HG03571 (cell line): Measurements from ENCODE around the gene COX7A2L.
"Not testable (repeated sequence)": the region's sequence is repeated elsewhere in the genome, so short reads cannot be mapped to it uniquely, and the experiment has no call there.

Source experiments
- ATAC-seq: cut with Tn5 transposase; IDR thresholded peaks from one replicate; pipeline ENCODE4 v1.9.1; 2021; ENCODE audit not compliant: unreplicated experiment

COX7A2L gene

GRCh38 chr2:42340045-42340937 is 20.7 kb downstream of the COX7A2L start:
- no peak for ATAC-seq

GRCh38 chr2:42339191-42339912 is 21.7 kb downstream of the COX7A2L start:
- no peak for ATAC-seq

GRCh38 chr2:42338567-42339190 is 22.3 kb downstream of the COX7A2L start:
- ATAC-seq = no peak

- ATAC-seq = no peak
Measured at GRCh38 chr2:42337846-42338566, 23.0 kb downstream of the COX7A2L start.

- ATAC-seq = no peak
Measured at GRCh38 chr2:42337356-42337820, 23.6 kb downstream of the COX7A2L start.

- ATAC-seq = no peak
Measured at GRCh38 chr2:42336361-42336965, 24.6 kb downstream of the COX7A2L start.

GRCh38 chr2:42335514-42336104 is 25.4 kb downstream of the COX7A2L start:
- no peak for ATAC-seq

- not testable (repeated sequence) for ATAC-seq
Measured at GRCh38 chr2:42334865-42335264, 26.2 kb downstream of the COX7A2L start.

GRCh38 chr2:42334220-42334619 is 26.8 kb downstream of the COX7A2L start:
- no peak for ATAC-seq

- ATAC-seq = no peak
Measured at GRCh38 chr2:42333579-42333978, 27.4 kb downstream of the COX7A2L start.

- no peak for ATAC-seq
Measured at GRCh38 chr2:42332575-42332974, 28.4 kb downstream of the COX7A2L start.

- no peak for ATAC-seq
Measured at GRCh38 chr2:42331569-42332284, 29.3 kb downstream of the COX7A2L start.

- ATAC-seq = no peak
Measured at GRCh38 chr2:42329736-42330135, 31.3 kb downstream of the COX7A2L start.

GRCh38 chr2:42328923-42329322 is 32.1 kb downstream of the COX7A2L start:
- no peak for ATAC-seq

- ATAC-seq = no peak
Measured at GRCh38 chr2:42328148-42328833, 32.7 kb downstream of the COX7A2L start.

- ATAC-seq = no peak
Measured at GRCh38 chr2:42327125-42327524, 33.9 kb downstream of the COX7A2L start.

- no peak for ATAC-seq
Measured at GRCh38 chr2:42325609-42326008, 35.4 kb downstream of the COX7A2L start.

- ATAC-seq = no peak
Measured at GRCh38 chr2:42324949-42325348, 36.1 kb downstream of the COX7A2L start.

- ATAC-seq = no peak
Measured at GRCh38 chr2:42324244-42324643, 36.8 kb downstream of the COX7A2L start.
